Measurements from ENCODE around the gene MT1F. TPM values are rescaled to one million over a fixed set of nuclear protein-coding genes. Genes with fewer than 3 reads are reported as not detected.

Gene MT1F
- total RNA-seq, 3 donors from 2014 or later: 6.1 to 35.5 (median 27.8) TPM

DNA sequence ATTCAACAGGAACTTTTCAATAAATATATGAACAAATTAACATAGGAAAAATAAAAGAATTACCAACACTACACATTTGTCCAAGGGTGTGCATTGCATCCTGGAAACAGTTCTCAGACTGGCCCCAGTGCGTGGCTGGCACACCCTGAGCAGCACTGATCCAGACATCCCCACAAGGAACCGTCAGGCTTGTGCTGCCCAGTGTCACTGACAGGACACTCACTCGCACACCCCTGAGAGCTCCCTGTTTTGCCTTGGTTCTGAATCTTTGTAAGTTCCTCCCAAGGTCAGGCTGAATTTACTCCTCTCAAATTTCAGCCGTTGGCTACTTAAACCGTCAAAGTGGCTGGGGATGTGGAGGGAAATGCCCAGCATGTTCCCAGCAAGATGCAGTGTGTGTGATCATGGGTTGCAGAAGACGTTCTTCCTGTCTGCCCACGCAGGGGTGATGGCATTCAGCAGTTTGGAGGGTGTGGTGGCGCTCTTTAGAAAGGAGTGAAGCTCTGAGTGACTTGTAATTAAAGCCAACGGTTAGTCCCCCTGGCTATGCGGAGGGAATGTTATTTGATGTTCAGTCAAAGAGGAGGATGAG, 47.6 kb upstream of the MT1F start:
- H3K9me3 ChIP-seq: no peaks in the 10 kb centered on the region
- TF ChIP-seq, protein P1, sequence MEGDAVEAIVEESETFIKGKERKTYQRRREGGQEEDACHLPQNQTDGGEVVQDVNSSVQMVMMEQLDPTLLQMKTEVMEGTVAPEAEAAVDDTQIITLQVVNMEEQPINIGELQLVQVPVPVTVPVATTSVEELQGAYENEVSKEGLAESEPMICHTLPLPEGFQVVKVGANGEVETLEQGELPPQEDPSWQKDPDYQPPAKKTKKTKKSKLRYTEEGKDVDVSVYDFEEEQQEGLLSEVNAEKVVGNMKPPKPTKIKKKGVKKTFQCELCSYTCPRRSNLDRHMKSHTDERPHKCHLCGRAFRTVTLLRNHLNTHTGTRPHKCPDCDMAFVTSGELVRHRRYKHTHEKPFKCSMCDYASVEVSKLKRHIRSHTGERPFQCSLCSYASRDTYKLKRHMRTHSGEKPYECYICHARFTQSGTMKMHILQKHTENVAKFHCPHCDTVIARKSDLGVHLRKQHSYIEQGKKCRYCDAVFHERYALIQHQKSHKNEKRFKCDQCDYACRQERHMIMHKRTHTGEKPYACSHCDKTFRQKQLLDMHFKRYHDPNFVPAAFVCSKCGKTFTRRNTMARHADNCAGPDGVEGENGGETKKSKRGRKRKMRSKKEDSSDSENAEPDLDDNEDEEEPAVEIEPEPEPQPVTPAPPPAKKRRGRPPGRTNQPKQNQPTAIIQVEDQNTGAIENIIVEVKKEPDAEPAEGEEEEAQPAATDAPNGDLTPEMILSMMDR (IDR thresholded peaks at IDR 0.05): no peak
- H3K36me3 ChIP-seq (ENCODE audit: low read depth): no peaks in the 10 kb centered on the region
- peaks cover 20% of the 10 kb centered on the region for H3K4me1 ChIP-seq (ENCODE audit: low read depth)
- H3K4me3 ChIP-seq: no peak overlapping the region
- DNase-seq (peak; percentile 56 to 69 (median 61)), ATAC-seq (peak; percentile 13)
- intact Hi-C loops (cut with DNase I, micrococcal nuclease): no loop called here

DNA sequence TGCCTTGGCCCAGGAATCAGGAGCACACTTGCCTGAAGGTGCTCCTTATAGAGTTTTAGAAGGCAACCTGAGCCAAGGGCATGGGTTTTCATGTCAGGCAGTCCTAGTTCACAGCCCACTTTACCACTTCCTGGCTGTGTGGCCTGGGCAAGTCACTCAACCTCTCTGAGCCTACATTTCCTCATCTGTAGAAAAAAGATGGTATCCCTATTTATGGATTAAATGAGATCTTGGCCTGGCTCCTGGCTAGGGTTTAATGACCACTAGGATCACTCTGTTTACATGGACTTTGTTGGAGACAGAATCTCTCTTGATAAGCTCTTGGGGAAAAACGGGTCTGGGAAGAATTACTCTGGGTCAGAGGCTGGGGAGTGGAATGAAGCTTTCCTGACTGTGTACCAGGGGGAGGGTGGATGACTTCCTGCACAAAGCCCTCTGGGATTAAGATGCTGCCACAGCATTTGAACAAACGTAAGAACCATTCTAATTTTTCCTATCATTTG, 47.1 kb upstream of the MT1F start:
- TF ChIP-seq, protein P1 (IDR thresholded peaks at IDR 0.05): no peak

DNA sequence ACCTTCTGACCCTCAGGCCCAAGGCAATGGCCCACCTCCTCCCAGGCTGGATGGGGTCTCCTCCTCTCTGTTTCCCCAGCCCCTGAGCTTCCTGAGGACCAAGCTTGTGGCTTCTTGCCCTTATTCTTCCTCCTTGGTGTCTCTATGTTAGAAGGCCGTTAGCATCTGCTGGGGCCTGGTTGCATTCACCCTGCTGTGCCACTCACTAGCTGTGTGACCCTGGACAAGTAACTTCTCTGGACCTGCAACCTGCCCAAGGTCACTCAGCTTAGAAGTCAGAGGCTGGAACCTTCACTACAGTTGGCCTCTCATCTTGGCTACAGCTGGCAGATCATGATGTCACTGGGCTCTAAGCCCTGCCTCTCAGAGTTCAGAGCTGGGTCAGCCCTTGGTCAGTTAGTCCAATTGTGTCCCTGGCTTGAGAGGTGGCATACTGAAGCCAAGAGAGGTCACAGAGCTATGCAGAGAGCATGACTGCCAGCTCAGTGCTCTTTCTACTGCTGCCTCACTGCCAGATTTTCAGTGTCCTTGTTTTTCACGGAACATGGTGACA, 46.4 kb upstream of the MT1F start:
- Histone ChIP-seq H3K4me3 (no peak overlapping the region), H3K36me3 (ENCODE audit: low read depth) (no peaks in the 10 kb centered on the region), H3K9me3 (no peaks in the 10 kb centered on the region), H3K4me1 (ENCODE audit: low read depth) (peaks cover 20% of the 10 kb centered on the region)
- ATAC-seq (no peak), DNase-seq (peak in 1 of 3 donors; percentile 23)
- TF ChIP-seq, protein P1 (IDR thresholded peaks at IDR 0.05): no peak
- intact Hi-C loops (cut with DNase I, micrococcal nuclease): no loop called here

More for the DNA sequence above, 47.1 kb upstream of the MT1F start:
- no peak overlapping the region for H3K4me3 ChIP-seq
- DNase-seq: peak in 1 of 3 donors; percentile 32
- peaks cover 20% of the 10 kb centered on the region for H3K4me1 ChIP-seq (ENCODE audit: low read depth)
- intact Hi-C loops (cut with DNase I, micrococcal nuclease): no loop called here
- ATAC-seq: no peak
- H3K36me3 ChIP-seq (ENCODE audit: low read depth): no peaks in the 10 kb centered on the region
- H3K9me3 ChIP-seq: no peaks in the 10 kb centered on the region

DNA sequence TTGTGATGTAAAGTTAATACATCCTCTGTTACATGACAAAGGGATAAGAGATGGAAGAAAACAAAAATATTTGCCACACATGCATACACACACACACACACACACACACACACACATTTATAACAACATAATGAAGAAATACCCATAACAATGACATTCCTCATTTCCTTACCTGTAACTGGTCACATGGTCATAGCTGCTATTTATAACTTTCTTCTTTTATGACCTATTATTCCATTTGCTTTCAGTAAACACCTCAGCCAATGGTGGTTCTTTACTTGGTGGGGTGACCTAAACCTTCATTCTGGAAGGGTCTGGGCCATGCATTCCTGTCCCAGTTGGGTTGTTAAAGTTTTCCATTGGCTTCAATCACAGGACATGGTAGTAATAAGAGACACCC, 44.1 kb upstream of the MT1F start:
- Histone ChIP-seq H3K9me3 (no peaks in the 10 kb centered on the region), H3K36me3 (ENCODE audit: low read depth) (no peaks in the 10 kb centered on the region), H3K4me1 (ENCODE audit: low read depth) (peaks cover 27% of the 10 kb centered on the region), H3K4me3 (no peak overlapping the region)
- TF ChIP-seq, protein P1 (IDR thresholded peaks at IDR 0.05): no peak
- intact Hi-C loops (cut with DNase I, micrococcal nuclease): no loop called here
- ATAC-seq: no peak
- no peak for DNase-seq

DNA sequence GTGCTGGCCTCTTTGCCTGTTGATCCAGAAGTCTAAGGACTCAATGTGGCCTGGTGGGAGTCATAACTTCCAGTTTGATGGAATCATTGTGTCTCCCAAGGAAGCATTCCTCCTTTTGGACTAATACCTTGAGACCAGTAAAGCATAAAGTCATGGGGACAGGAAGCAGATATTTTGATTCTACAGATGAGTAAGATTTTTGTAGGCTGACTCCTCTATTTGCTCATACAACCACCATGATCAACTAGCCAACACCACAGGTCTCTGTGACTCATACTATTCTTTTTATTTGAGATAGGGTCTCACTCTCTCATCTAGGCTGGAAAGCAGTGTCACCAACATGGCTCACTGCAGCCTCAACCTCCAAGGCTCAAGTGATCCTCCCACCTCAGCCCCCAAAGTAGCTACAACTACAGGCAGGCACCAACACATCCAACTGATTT, 43.2 kb upstream of the MT1F start:
- peaks cover 18% of the 10 kb centered on the region for H3K4me1 ChIP-seq (ENCODE audit: low read depth)
- no peak for DNase-seq
- H3K4me3 ChIP-seq: no peak overlapping the region
- no peak for ATAC-seq
- H3K36me3 ChIP-seq (ENCODE audit: low read depth): no peaks in the 10 kb centered on the region
- intact Hi-C loops (cut with DNase I, micrococcal nuclease): no loop called here
- H3K9me3 ChIP-seq: no peaks in the 10 kb centered on the region
- TF ChIP-seq, protein P1 (IDR thresholded peaks at IDR 0.05): no peak

All from mucosa of descending colon (tissue), 3 donors.